ENCODE data around the gene GRM3.

The GRM3 gene

GRCh38 chr7:86653919-86654659 is 10.4 kb downstream of the GRM3 start:
- Histone ChIP-seq H3K27ac (ENCODE audit: low read length) (no peak overlapping the region), H3K9me3 (ENCODE audit: control insufficient read depth, low read depth, low read length) (no peaks in the 10 kb centered on the region), H3K4me3 (ENCODE audit: low read length) (no peak overlapping the region), H3K27me3 (ENCODE audit: control insufficient read depth, insufficient read depth, low read length) (no peaks in the 10 kb centered on the region), H3K4me1 (ENCODE audit: control insufficient read depth, low read depth, low read length) (peaks cover 24% of the 10 kb centered on the region), H3K9ac (ENCODE audit: low read length) (no peak overlapping the region), H3K36me3 (ENCODE audit: control insufficient read depth, low read depth, low read length) (no peaks in the 10 kb centered on the region)

GRCh38 chr7:86657948-86658347 is 14.2 kb downstream of the GRM3 start:
- H3K9ac ChIP-seq (ENCODE audit: low read length) = no peak overlapping the region
- no peaks in the 10 kb centered on the region for H3K36me3 ChIP-seq (ENCODE audit: control insufficient read depth, low read depth, low read length)
- no peaks in the 10 kb centered on the region for H3K9me3 ChIP-seq (ENCODE audit: control insufficient read depth, low read depth, low read length)
- H3K27me3 ChIP-seq (ENCODE audit: control insufficient read depth, insufficient read depth, low read length) = no peaks in the 10 kb centered on the region
- H3K4me3 ChIP-seq (ENCODE audit: low read length) = no peak overlapping the region
- peaks cover 7% of the 10 kb centered on the region for H3K4me1 ChIP-seq (ENCODE audit: control insufficient read depth, low read depth, low read length)
- H3K27ac ChIP-seq (ENCODE audit: low read length) = no peak overlapping the region

- Histone ChIP-seq H3K27ac (ENCODE audit: low read length) (no peak overlapping the region), H3K4me1 (ENCODE audit: control insufficient read depth, low read depth, low read length) (no peaks in the 10 kb centered on the region), H3K9ac (ENCODE audit: low read length) (no peak overlapping the region), H3K27me3 (ENCODE audit: control insufficient read depth, insufficient read depth, low read length) (no peaks in the 10 kb centered on the region), H3K4me3 (ENCODE audit: low read length) (no peak overlapping the region), H3K36me3 (ENCODE audit: control insufficient read depth, low read depth, low read length) (no peaks in the 10 kb centered on the region), H3K9me3 (ENCODE audit: control insufficient read depth, low read depth, low read length) (no peaks in the 10 kb centered on the region)
These were observed 17.3 kb downstream of the GRM3 start for GRCh38 chr7:86660950-86661462.

- Histone ChIP-seq H3K9ac (ENCODE audit: low read length) (no peak overlapping the region), H3K27me3 (ENCODE audit: control insufficient read depth, insufficient read depth, low read length) (no peaks in the 10 kb centered on the region), H3K27ac (ENCODE audit: low read length) (no peak overlapping the region), H3K9me3 (ENCODE audit: control insufficient read depth, low read depth, low read length) (no peaks in the 10 kb centered on the region), H3K36me3 (ENCODE audit: control insufficient read depth, low read depth, low read length) (no peaks in the 10 kb centered on the region), H3K4me1 (ENCODE audit: control insufficient read depth, low read depth, low read length) (peaks cover 12% of the 10 kb centered on the region), H3K4me3 (ENCODE audit: low read length) (no peak overlapping the region)
These were observed 20.8 kb downstream of the GRM3 start for GRCh38 chr7:86664486-86664885.

- H3K4me1 ChIP-seq (ENCODE audit: control insufficient read depth, low read depth, low read length) = peaks cover 12% of the 10 kb centered on the region
- no peaks in the 10 kb centered on the region for H3K36me3 ChIP-seq (ENCODE audit: control insufficient read depth, low read depth, low read length)
- no peak overlapping the region for H3K4me3 ChIP-seq (ENCODE audit: low read length)
- H3K27me3 ChIP-seq (ENCODE audit: control insufficient read depth, insufficient read depth, low read length) = no peaks in the 10 kb centered on the region
- H3K27ac ChIP-seq (ENCODE audit: low read length) = no peak overlapping the region
- no peaks in the 10 kb centered on the region for H3K9me3 ChIP-seq (ENCODE audit: control insufficient read depth, low read depth, low read length)
- no peak overlapping the region for H3K9ac ChIP-seq (ENCODE audit: low read length)
These were observed 21.3 kb downstream of the GRM3 start for GRCh38 chr7:86664991-86665390.

- Histone ChIP-seq H3K27ac (ENCODE audit: low read length) (no peak overlapping the region), H3K9ac (ENCODE audit: low read length) (no peak overlapping the region), H3K4me1 (ENCODE audit: control insufficient read depth, low read depth, low read length) (peaks cover 12% of the 10 kb centered on the region), H3K4me3 (ENCODE audit: low read length) (no peak overlapping the region), H3K27me3 (ENCODE audit: control insufficient read depth, insufficient read depth, low read length) (no peaks in the 10 kb centered on the region), H3K9me3 (ENCODE audit: control insufficient read depth, low read depth, low read length) (no peaks in the 10 kb centered on the region), H3K36me3 (ENCODE audit: control insufficient read depth, low read depth, low read length) (no peaks in the 10 kb centered on the region)
These were observed 22.0 kb downstream of the GRM3 start for GRCh38 chr7:86665669-86666068.

GRCh38 chr7:86667732-86668131 is 24.0 kb downstream of the GRM3 start:
- Histone ChIP-seq H3K4me3 (ENCODE audit: low read length) (no peak overlapping the region), H3K4me1 (ENCODE audit: control insufficient read depth, low read depth, low read length) (peaks cover 12% of the 10 kb centered on the region), H3K36me3 (ENCODE audit: control insufficient read depth, low read depth, low read length) (no peaks in the 10 kb centered on the region), H3K27me3 (ENCODE audit: control insufficient read depth, insufficient read depth, low read length) (no peaks in the 10 kb centered on the region), H3K27ac (ENCODE audit: low read length) (no peak overlapping the region), H3K9ac (ENCODE audit: low read length) (no peak overlapping the region), H3K9me3 (ENCODE audit: control insufficient read depth, low read depth, low read length) (no peaks in the 10 kb centered on the region)

GRCh38 chr7:86668315-86668714 is 24.6 kb downstream of the GRM3 start:
- Histone ChIP-seq H3K4me1 (ENCODE audit: control insufficient read depth, low read depth, low read length) (peaks cover 12% of the 10 kb centered on the region), H3K36me3 (ENCODE audit: control insufficient read depth, low read depth, low read length) (no peaks in the 10 kb centered on the region), H3K4me3 (ENCODE audit: low read length) (no peak overlapping the region), H3K27me3 (ENCODE audit: control insufficient read depth, insufficient read depth, low read length) (no peaks in the 10 kb centered on the region), H3K9ac (ENCODE audit: low read length) (no peak overlapping the region), H3K27ac (ENCODE audit: low read length) (no peak overlapping the region), H3K9me3 (ENCODE audit: control insufficient read depth, low read depth, low read length) (no peaks in the 10 kb centered on the region)

- Histone ChIP-seq H3K4me1 (ENCODE audit: control insufficient read depth, low read depth, low read length) (no peaks in the 10 kb centered on the region), H3K36me3 (ENCODE audit: control insufficient read depth, low read depth, low read length) (no peaks in the 10 kb centered on the region), H3K27ac (ENCODE audit: low read length) (no peak overlapping the region), H3K9ac (ENCODE audit: low read length) (no peak overlapping the region), H3K9me3 (ENCODE audit: control insufficient read depth, low read depth, low read length) (no peaks in the 10 kb centered on the region), H3K4me3 (ENCODE audit: low read length) (no peak overlapping the region), H3K27me3 (ENCODE audit: control insufficient read depth, insufficient read depth, low read length) (no peaks in the 10 kb centered on the region)
These were observed 44.1 kb downstream of the GRM3 start for GRCh38 chr7:86687831-86688230.

- Histone ChIP-seq H3K36me3 (ENCODE audit: control insufficient read depth, low read depth, low read length) (no peaks in the 10 kb centered on the region), H3K9me3 (ENCODE audit: control insufficient read depth, low read depth, low read length) (no peaks in the 10 kb centered on the region), H3K9ac (ENCODE audit: low read length) (no peak overlapping the region), H3K4me1 (ENCODE audit: control insufficient read depth, low read depth, low read length) (no peaks in the 10 kb centered on the region), H3K27me3 (ENCODE audit: control insufficient read depth, insufficient read depth, low read length) (no peaks in the 10 kb centered on the region), H3K27ac (ENCODE audit: low read length) (no peak overlapping the region), H3K4me3 (ENCODE audit: low read length) (no peak overlapping the region)
These were observed 45.7 kb downstream of the GRM3 start for GRCh38 chr7:86689363-86689762.

- H3K27me3 ChIP-seq (ENCODE audit: control insufficient read depth, insufficient read depth, low read length) = no peaks in the 10 kb centered on the region
These were observed 49.0 kb downstream of the GRM3 start for GRCh38 chr7:86692755-86693154.

GRCh38 chr7:86706406-86706805 is 62.7 kb downstream of the GRM3 start:
- Histone ChIP-seq H3K27me3 (ENCODE audit: control insufficient read depth, insufficient read depth, low read length) (no peaks in the 10 kb centered on the region), H3K4me3 (ENCODE audit: low read length) (no peak overlapping the region), H3K4me1 (ENCODE audit: control insufficient read depth, low read depth, low read length) (peaks cover 16% of the 10 kb centered on the region), H3K9ac (ENCODE audit: low read length) (no peak overlapping the region), H3K27ac (ENCODE audit: low read length) (no peak overlapping the region), H3K9me3 (ENCODE audit: control insufficient read depth, low read depth, low read length) (no peaks in the 10 kb centered on the region), H3K36me3 (ENCODE audit: control insufficient read depth, low read depth, low read length) (no peaks in the 10 kb centered on the region)

More at GRCh38 chr7:86692755-86693154, 49.0 kb downstream of the GRM3 start:
- no peak overlapping the region for H3K27ac ChIP-seq (ENCODE audit: low read length)
- no peak overlapping the region for H3K9ac ChIP-seq (ENCODE audit: low read length)
- H3K36me3 ChIP-seq (ENCODE audit: control insufficient read depth, low read depth, low read length) = no peaks in the 10 kb centered on the region
- no peaks in the 10 kb centered on the region for H3K9me3 ChIP-seq (ENCODE audit: control insufficient read depth, low read depth, low read length)
- no peaks in the 10 kb centered on the region for H3K4me1 ChIP-seq (ENCODE audit: control insufficient read depth, low read depth, low read length)
- H3K4me3 ChIP-seq (ENCODE audit: low read length) = no peak overlapping the region

Measured in iPS-18a (cell line).